Kidney (tissue), 14 donors: Measurements from ENCODE around the gene OR5B21. TPM values are rescaled to one million over a fixed set of nuclear protein-coding genes. Genes with fewer than 3 reads are reported as not detected.

Experiments used
- DNase-seq, 5 donors: peaks; one replicate each; pipeline ENCODE4 v3.0.0-alpha.2; 2013 to 2020
- FAIRE-seq: peaks from 2 replicates; lab custom pipeline; 2012; peaks lifted over from hg19 to GRCh38; lab: Jason Lieb, UNC
- H3K27ac ChIP-seq, 2 donors: one replicate each; pipeline ENCODE4 v1.7.0; 2013; ENCODE audit warnings: low read depth in 2 of 2, low read length in 2 of 2, inconsistent platforms in 1 of 2
- H3K27me3 ChIP-seq: one replicate; pipeline ENCODE4 v1.7.1; 2013; ENCODE audit warnings: low read length, inconsistent platforms; ENCODE audit not compliant: control insufficient read depth, insufficient read depth
- H3K36me3 ChIP-seq, 3 donors: one replicate each; pipeline versions ENCODE4 v1.7.0 to v1.7.1; 2013; ENCODE audit warnings: low read length in 3 of 3, control low read depth in 1 of 3, inconsistent platforms in 1 of 3; ENCODE audit not compliant: insufficient read depth in 3 of 3, control insufficient read depth in 2 of 3
- H3K4me1 ChIP-seq, 3 donors: one replicate each; pipeline versions ENCODE4 v1.7.0 to v1.7.1; 2013; ENCODE audit warnings: low read length in 3 of 3, inconsistent platforms in 1 of 3, low read depth in 1 of 3; ENCODE audit not compliant: control insufficient read depth in 2 of 3, insufficient read depth in 2 of 3
- H3K4me3 ChIP-seq, 3 donors: one replicate each; pipeline versions ENCODE4 v1.7.0 to v1.8.1; 2013; ENCODE audit warnings: low read length in 3 of 3, control low read depth in 1 of 3, inconsistent platforms in 1 of 3
- H3K9ac ChIP-seq, 3 donors: one replicate each; pipeline versions ENCODE4 v1.7.0 to v1.7.1; 2013; ENCODE audit warnings: low read length in 3 of 3, control low read depth in 1 of 3, inconsistent platforms in 1 of 3
- H3K9me3 ChIP-seq, 3 donors: one replicate each; pipeline versions ENCODE4 v1.7.0 to v1.7.1; 2013; ENCODE audit warnings: low read length in 3 of 3, control low read depth in 1 of 3, inconsistent platforms in 1 of 3; ENCODE audit not compliant: control insufficient read depth in 2 of 3, insufficient read depth in 1 of 3
- CTCF ChIP-seq: IDR thresholded peaks from 3 replicates; pipeline ENCODE4 v1.5.1; 2012; ENCODE audit warnings: mild to moderate bottlenecking, moderate library complexity, borderline replicate concordance; ENCODE audit not compliant: insufficient read depth; ENCODE audit errors: extremely low read depth
- intact Hi-C: fragments of 100-400 bp; cut with DNase I; formaldehyde crosslinking; loops from one replicate; pipeline ENCODE4 v1.11.1; 2022
- polyA plus RNA-seq: library from polyadenylated mRNA; stranded (reverse); fragments of 350-450 nt; fragmentation: Illumina TruSeq; extraction: RNeasy Lipid Tissue Mini Kit (QIAGEN cat#74804); gene quantifications from one replicate; pipeline ENCODE4 v1.2.3, GENCODE V29; 2014; ENCODE audit warnings: low read depth, low replicate concordance; ENCODE audit not compliant: insufficient read depth
- total RNA-seq: library from RNA; stranded (reverse); fragmentation: NEBNext Ultra II Directional; extraction: Animal tissue kit (Norgen Biotek cat#: 25700); gene quantifications from one replicate; pipeline ENCODE4 v1.2.1, GENCODE V29; 2021
- donor health status: control.
- donor health status: control.
- donor health status: control.
- donor health status: control.
- donor health status: control.
- donor health status: DM: yes; HTN: yes; CAD: no.
- donor health status: Normal renal cell carcinoma (clear cell type).

The OR5B21 gene
- total and polyA plus RNA-seq, 2 donors from 2014 or later: not detected

GRCh38 chr11:58502004-58502403 is 5.9 kb downstream of the OR5B21 start:
- no peak for FAIRE-seq
- intact Hi-C loops: no loop called here
- Histone ChIP-seq H3K9me3 (no peaks in the 10 kb centered on the region), H3K4me1 (no peaks in the 10 kb centered on the region), H3K4me3 (no peak overlapping the region), H3K27ac (no peak overlapping the region), H3K9ac (no peak overlapping the region), H3K36me3 (no peaks in the 10 kb centered on the region), H3K27me3 (no peaks in the 10 kb centered on the region)
- TF ChIP-seq CTCF: no peak
- DNase-seq: no peak

- Histone ChIP-seq H3K9me3 (no peaks in the 10 kb centered on the region), H3K27ac (no peak overlapping the region), H3K4me3 (no peak overlapping the region), H3K4me1 (no peaks in the 10 kb centered on the region), H3K27me3 (no peaks in the 10 kb centered on the region), H3K36me3 (no peaks in the 10 kb centered on the region), H3K9ac (no peak overlapping the region)
- FAIRE-seq (no peak), DNase-seq (no peak)
- TF ChIP-seq CTCF: no peak
- intact Hi-C loops: no loop called here
Observed at GRCh38 chr11:58498464-58498863, 9.4 kb downstream of the OR5B21 start.

- FAIRE-seq (no peak), DNase-seq (no peak)
- no peak for TF ChIP-seq CTCF
- Histone ChIP-seq H3K27me3 (no peaks in the 10 kb centered on the region), H3K4me1 (no peaks in the 10 kb centered on the region), H3K9me3 (no peaks in the 10 kb centered on the region), H3K9ac (no peak overlapping the region), H3K36me3 (no peaks in the 10 kb centered on the region), H3K27ac (no peak overlapping the region), H3K4me3 (no peak overlapping the region)
- intact Hi-C loops: no loop called here
Observed at GRCh38 chr11:58497951-58498350, 10.0 kb downstream of the OR5B21 start.

- DNase-seq (no peak), FAIRE-seq (no peak)
- Histone ChIP-seq H3K9ac (no peak overlapping the region), H3K9me3 (no peaks in the 10 kb centered on the region), H3K4me1 (no peaks in the 10 kb centered on the region), H3K27me3 (no peaks in the 10 kb centered on the region), H3K36me3 (no peaks in the 10 kb centered on the region), H3K27ac (no peak overlapping the region), H3K4me3 (no peak overlapping the region)
- TF ChIP-seq CTCF: no peak
- intact Hi-C loops: no loop called here
Observed at GRCh38 chr11:58495906-58496305, 12.0 kb downstream of the OR5B21 start.
